Measurements from ENCODE around the gene SLC11A1.

DNA sequence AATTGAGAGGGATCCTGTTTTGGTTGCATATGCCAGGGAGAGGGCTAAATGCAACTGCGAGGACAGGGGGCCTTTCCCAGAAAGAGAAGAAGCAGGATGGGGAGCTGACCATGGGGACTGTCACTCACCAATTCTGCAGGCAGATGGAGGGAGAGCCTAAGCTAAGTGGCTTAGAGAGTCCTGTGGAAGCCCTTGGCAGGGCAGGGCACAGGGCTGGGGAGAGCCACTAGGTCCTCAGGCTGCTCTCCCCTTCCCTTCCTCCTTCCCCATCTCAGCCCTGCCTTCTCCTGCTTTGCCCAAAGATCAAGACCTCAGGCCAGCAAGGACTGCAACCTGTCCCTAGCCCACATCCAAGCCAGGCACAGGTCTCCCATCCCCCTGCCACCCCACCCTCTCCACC is 49.8 kb upstream of the SLC11A1 start:
- TF ChIP-seq, protein P1, sequence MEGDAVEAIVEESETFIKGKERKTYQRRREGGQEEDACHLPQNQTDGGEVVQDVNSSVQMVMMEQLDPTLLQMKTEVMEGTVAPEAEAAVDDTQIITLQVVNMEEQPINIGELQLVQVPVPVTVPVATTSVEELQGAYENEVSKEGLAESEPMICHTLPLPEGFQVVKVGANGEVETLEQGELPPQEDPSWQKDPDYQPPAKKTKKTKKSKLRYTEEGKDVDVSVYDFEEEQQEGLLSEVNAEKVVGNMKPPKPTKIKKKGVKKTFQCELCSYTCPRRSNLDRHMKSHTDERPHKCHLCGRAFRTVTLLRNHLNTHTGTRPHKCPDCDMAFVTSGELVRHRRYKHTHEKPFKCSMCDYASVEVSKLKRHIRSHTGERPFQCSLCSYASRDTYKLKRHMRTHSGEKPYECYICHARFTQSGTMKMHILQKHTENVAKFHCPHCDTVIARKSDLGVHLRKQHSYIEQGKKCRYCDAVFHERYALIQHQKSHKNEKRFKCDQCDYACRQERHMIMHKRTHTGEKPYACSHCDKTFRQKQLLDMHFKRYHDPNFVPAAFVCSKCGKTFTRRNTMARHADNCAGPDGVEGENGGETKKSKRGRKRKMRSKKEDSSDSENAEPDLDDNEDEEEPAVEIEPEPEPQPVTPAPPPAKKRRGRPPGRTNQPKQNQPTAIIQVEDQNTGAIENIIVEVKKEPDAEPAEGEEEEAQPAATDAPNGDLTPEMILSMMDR (IDR thresholded peaks at IDR 0.05), result no peak
- no peak for TF ChIP-seq EP300 (IDR thresholded peaks at IDR 0.05)
- TF ChIP-seq POLR2A (IDR thresholded peaks at IDR 0.05), result no peak

All from tibial nerve (tissue), 4 donors.